ENCODE results near the gene PPDPF. TPM values are rescaled to one million over a fixed set of nuclear protein-coding genes. Genes with fewer than 3 reads are reported as not detected.

PPDPF gene
- total RNA-seq, 1 donor from 2014 or later, result 4.1 TPM

- Mint-ChIP-seq H3K36me3 (no peaks in the 10 kb centered on the region), H3K27me3 (ENCODE audit: insufficient read depth, low read depth) (peaks cover 8% of the 10 kb centered on the region), H3K4me1 (peaks cover 8% of the 10 kb centered on the region), H3K9me3 (no peaks in the 10 kb centered on the region), H3K27ac (no peak overlapping the region), H3K4me3 (no peak overlapping the region)
- no peaks in the 10 kb centered on the region for H3K27me3 ChIP-seq
- H2AFZ ChIP-seq (replicated peaks), result no peak overlapping the region
- no peak overlapping the region for H3K4me2 ChIP-seq
- H3K9ac ChIP-seq, result no peak overlapping the region
- no peak for DNase-seq (ENCODE audit: low spot score)
- H3K4me3 ChIP-seq, result no peak overlapping the region
- no peak overlapping the region for H3K27ac ChIP-seq
- H3F3A ChIP-seq (ENCODE audit: low read depth), result peaks cover 19% of the 10 kb centered on the region
- H3K4me1 ChIP-seq, result no peaks in the 10 kb centered on the region
- H3K36me3 ChIP-seq, result no peaks in the 10 kb centered on the region
- no peaks in the 10 kb centered on the region for H3K9me3 ChIP-seq (ENCODE audit: low read depth)
- no peaks in the 10 kb centered on the region for H4K20me1 ChIP-seq (ENCODE audit: low read depth)
- no peaks in the 10 kb centered on the region for H3K79me2 ChIP-seq (ENCODE audit: low read depth)
- TF ChIP-seq CTCF (IDR thresholded peaks at IDR 0.05) (no peak), EZH2 (IDR thresholded peaks at IDR 0.05) (no peak), EZH2phosphoT487 (IDR thresholded peaks at IDR 0.05) (no peak)
These were observed 28.5 kb downstream of the PPDPF start for GRCh38 chr20:63549019-63549418.

- Histone ChIP-seq H3K79me2 (ENCODE audit: low read depth) (no peaks in the 10 kb centered on the region), H3K9ac (no peak overlapping the region), H2AFZ (replicated peaks) (no peak overlapping the region), H3K4me3 (no peak overlapping the region), H3K36me3 (no peaks in the 10 kb centered on the region), H3K4me2 (no peak overlapping the region), H3K4me1 (no peaks in the 10 kb centered on the region), H3K9me3 (ENCODE audit: low read depth) (no peaks in the 10 kb centered on the region), H4K20me1 (ENCODE audit: low read depth) (no peaks in the 10 kb centered on the region), H3F3A (ENCODE audit: low read depth) (peaks cover 19% of the 10 kb centered on the region), H3K27ac (no peak overlapping the region), H3K27me3 (peaks cover 7% of the 10 kb centered on the region)
- peaks cover 8% of the 10 kb centered on the region for H3K27me3 Mint-ChIP-seq (ENCODE audit: insufficient read depth, low read depth)
- no peak for DNase-seq (ENCODE audit: low spot score)
- TF ChIP-seq CTCF (IDR thresholded peaks at IDR 0.05), result no peak
- TF ChIP-seq EZH2phosphoT487 (IDR thresholded peaks at IDR 0.05), result no peak
- TF ChIP-seq EZH2 (IDR thresholded peaks at IDR 0.05), result no peak
- H3K27ac Mint-ChIP-seq, result no peak overlapping the region
- no peaks in the 10 kb centered on the region for H3K9me3 Mint-ChIP-seq
- peaks cover 8% of the 10 kb centered on the region for H3K4me1 Mint-ChIP-seq
- no peaks in the 10 kb centered on the region for H3K36me3 Mint-ChIP-seq
- no peak overlapping the region for H3K4me3 Mint-ChIP-seq
These were observed 29.2 kb downstream of the PPDPF start for GRCh38 chr20:63549679-63550282.

GRCh38 chr20:63551068-63551467 is 30.5 kb downstream of the PPDPF start:
- no peak overlapping the region for H3K9ac ChIP-seq
- peak overlapping the region; percentile 87 for H3K27ac Mint-ChIP-seq
- H3K27me3 Mint-ChIP-seq (ENCODE audit: insufficient read depth, low read depth), result peaks cover 6% of the 10 kb centered on the region
- H3K4me3 Mint-ChIP-seq, result no peak overlapping the region
- no peaks in the 10 kb centered on the region for H3K79me2 ChIP-seq (ENCODE audit: low read depth)
- H3F3A ChIP-seq (ENCODE audit: low read depth), result peaks cover 19% of the 10 kb centered on the region
- H3K27me3 ChIP-seq, result peaks cover 9% of the 10 kb centered on the region
- no peaks in the 10 kb centered on the region for H3K9me3 Mint-ChIP-seq
- H3K4me3 ChIP-seq, result no peak overlapping the region
- no peak overlapping the region for H2AFZ ChIP-seq (replicated peaks)
- TF ChIP-seq EZH2phosphoT487 (IDR thresholded peaks at IDR 0.05) (no peak), EZH2 (IDR thresholded peaks at IDR 0.05) (no peak), CTCF (IDR thresholded peaks at IDR 0.05) (no peak)
- H3K36me3 ChIP-seq, result no peaks in the 10 kb centered on the region
- H3K4me2 ChIP-seq, result no peak overlapping the region
- no peaks in the 10 kb centered on the region for H3K4me1 ChIP-seq
- H3K4me1 Mint-ChIP-seq, result peaks cover 8% of the 10 kb centered on the region
- H3K36me3 Mint-ChIP-seq, result no peaks in the 10 kb centered on the region
- no peak overlapping the region for H3K27ac ChIP-seq
- no peaks in the 10 kb centered on the region for H3K9me3 ChIP-seq (ENCODE audit: low read depth)
- DNase-seq (ENCODE audit: low spot score), result no peak
- no peaks in the 10 kb centered on the region for H4K20me1 ChIP-seq (ENCODE audit: low read depth)
